GM12874 (cell line): Measurements from ENCODE around the gene ACTBL2.

Experiments used
- CTCF ChIP-seq: IDR thresholded peaks from 2 replicates; pipeline ENCODE4 v1.5.1; 2011; ENCODE audit warnings: low read depth, mild to moderate bottlenecking, control low read depth, low read length, moderate library complexity; ENCODE audit not compliant: insufficient read depth

ACTBL2 gene

GRCh38 chr5:57509501-57510260 lies 27.1 kb upstream of the ACTBL2 start:
- TF ChIP-seq CTCF = no peak

- no peak for TF ChIP-seq CTCF
Observed at GRCh38 chr5:57508211-57508610, 25.6 kb upstream of the ACTBL2 start.

GRCh38 chr5:57505272-57506200 lies 22.9 kb upstream of the ACTBL2 start:
- TF ChIP-seq CTCF = no peak

- no peak for TF ChIP-seq CTCF
Observed at GRCh38 chr5:57504357-57504756, 21.7 kb upstream of the ACTBL2 start.

- TF ChIP-seq CTCF = no peak
Observed at GRCh38 chr5:57503433-57503832, 20.8 kb upstream of the ACTBL2 start.

GRCh38 chr5:57501414-57502201 lies 19.0 kb upstream of the ACTBL2 start:
- TF ChIP-seq CTCF = no peak
